K562 (cell line): ENCODE measurements around the gene AHNAK. TPM values are rescaled to one million over a fixed set of nuclear protein-coding genes. Genes with fewer than 3 reads are reported as not detected.

Experiments used
- BHLHE40 ChIP-seq: IDR thresholded peaks from 2 replicates; pipeline ENCODE4 v1.6.1; 2011; ENCODE audit warnings: low read length, improper control_type of control experiment
- GATA2 ChIP-seq: sonication (generic); formaldehyde crosslinking; IDR thresholded peaks from 2 replicates; pipeline ENCODE4 v1.4.0; 2020; ENCODE audit warnings: mild to moderate bottlenecking, missing genetic modification reagents
- HES1 ChIP-seq: fragments of 450-650 bp; IDR thresholded peaks from 2 replicates; pipeline ENCODE4 v1.6.1; 2016; ENCODE audit warnings: low read depth, mild to moderate bottlenecking, moderate library complexity
- MNT ChIP-seq, 2 experiments: fragments of 450-650 bp; conservative IDR thresholded peaks; 2 replicates each; pipeline ENCODE4 v1.6.1; 2017; ENCODE audit warnings: mild to moderate bottlenecking in 2 of 2, moderate library complexity in 2 of 2
- MTA1 ChIP-seq: fragments of 450-650 bp; IDR thresholded peaks from 2 replicates; pipeline ENCODE4 v1.6.1; 2017; ENCODE audit warnings: borderline replicate concordance
- PBX2 ChIP-seq, 2 experiments: IDR thresholded peaks in 1 of 2; conservative IDR thresholded peaks in 1 of 2; 2 replicates each; pipeline ENCODE4 v1.6.1; 2016; ENCODE audit warnings: low read depth in 2 of 2, mild to moderate bottlenecking in 1 of 2, missing compliant biosample characterization in 1 of 2, missing genetic modification characterization in 1 of 2, moderate library complexity in 1 of 2
- PKNOX1 ChIP-seq: fragments of 450-650 bp; IDR thresholded peaks from 2 replicates; pipeline ENCODE4 v1.6.1; 2016
- RBM25 ChIP-seq: fragments of 200-400 bp; formaldehyde crosslinking; IDR thresholded peaks from 2 replicates; pipeline ENCODE4 v1.6.1; 2018; ENCODE audit warnings: low read length, low read depth, moderate library complexity; ENCODE audit not compliant: severe bottlenecking
- SMARCA4 ChIP-seq: fragments of 450-650 bp; IDR thresholded peaks from 2 replicates; pipeline ENCODE4 v1.6.1; 2016
- ZFP36 ChIP-seq: fragments of 150-350 bp; IDR thresholded peaks from 2 replicates; pipeline ENCODE4 v1.6.1; 2018; ENCODE audit warnings: low read length, low read depth; ENCODE audit not compliant: partially characterized antibody
- polyA plus RNA-seq, 8 experiments: library from polyadenylated mRNA; depleted of rRNA in 4 of 8; stranded (reverse) in 5 of 8; unstranded in 3 of 8; fragments of >200 nt; fragmentation: Nextera tagmentation in 2 of 8; fragmentation: Illumina TruSeq in 1 of 8; extraction: Ambion mirVana in 2 of 8; extraction: Trizol in 1 of 8; gene quantifications; 2 replicates each; pipeline versions ENCODE4 v1.2.1 to v1.2.3, GENCODE V29; 2011 to 2014; ENCODE audit warnings: inconsistent platforms in 1 of 8, missing spikeins in 1 of 8
- total RNA-seq, 7 experiments: library from RNA; depleted of rRNA in 6 of 7; stranded (reverse); fragments of >200 nt in 6 of 7; fragmentation: Illumina TruSeq in 2 of 7; extraction: Trizol in 2 of 7; gene quantifications; 2 replicates each; pipeline versions ENCODE4 v1.2.1 to v1.2.3, GENCODE V29; 2011 to 2021; ENCODE audit warnings: low replicate concordance in 1 of 7

AHNAK gene
- total and polyA plus RNA-seq, 9 of the 15 experiments (the other 6 are each of a cell fraction or from before 2014, with no cell fraction given), result 1.5 to 89.7 (median 45.0) TPM

- no peak for TF ChIP-seq PBX2 (CRISPR knock-in tag; IDR thresholded peaks at IDR 0.05; ENCODE audit: low read depth)
- 0 out of 2 replicates have a peak, but pooled peaks have one; percentile 18 for TF ChIP-seq PBX2 (tag; conservative IDR thresholded peaks at IDR 0.05; ENCODE audit: low read depth)
- 0 out of 4 replicates have a peak, but pooled peaks of 1 of the 2 experiments have one; percentile 38 for TF ChIP-seq MNT (conservative IDR thresholded peaks at IDR 0.05)
- TF ChIP-seq RBM25, result no peak
- TF ChIP-seq MTA1, result 0 out of 2 replicates have a peak, but pooled peaks have one; percentile 48
- peak; percentile 43; the same call in 1 of the 2 replicates for TF ChIP-seq GATA2 (CRISPR knock-in tag)
- TF ChIP-seq PKNOX1, result peak; percentile 67
- peak; percentile 41; the same call in 1 of the 2 replicates for TF ChIP-seq SMARCA4
- TF ChIP-seq BHLHE40, result peak; percentile 89
- TF ChIP-seq HES1, result peak; percentile 99
- peak; percentile 88 for TF ChIP-seq ZFP36
Observed at GRCh38 chr11:62502030-62502730, 44.4 kb downstream of the AHNAK start (continued).
